HL-60/S4 (cell line): ENCODE measurements around the gene SCUBE2.
"Not testable (repeated sequence)": the region's sequence is repeated elsewhere in the genome, so short reads cannot be mapped to it uniquely, and the experiment has no call there.

Experiments
- in situ Hi-C: fragments of 300-500 bp; cut with MboI; formaldehyde crosslinking; loops from 2 replicates; pipeline ENCODE4 v1.14.3; 2022; ENCODE audit warnings: low sequenced_read_pairs

The SCUBE2 gene

GRCh38 chr11:9014826-9015225 lies 76.6 kb downstream of the SCUBE2 start:
- in situ Hi-C loops = no loop called here

GRCh38 chr11:9013373-9013772 lies 78.0 kb downstream of the SCUBE2 start:
- in situ Hi-C loops = no loop called here

GRCh38 chr11:9009538-9009937 lies 81.9 kb downstream of the SCUBE2 start:
- in situ Hi-C loops = not testable (repeated sequence)

- in situ Hi-C loops = no loop called here
These were observed 82.7 kb downstream of the SCUBE2 start for GRCh38 chr11:9008661-9009060.

- in situ Hi-C loops = no loop called here
These were observed 83.3 kb downstream of the SCUBE2 start for GRCh38 chr11:9008011-9008550.

- in situ Hi-C loops = no loop called here
These were observed 86.3 kb downstream of the SCUBE2 start for GRCh38 chr11:9005087-9005486.

GRCh38 chr11:9004183-9004926 lies 87.0 kb downstream of the SCUBE2 start:
- in situ Hi-C loops = no loop called here

- in situ Hi-C loops = no loop called here
These were observed 87.7 kb downstream of the SCUBE2 start, which contains the start of gene NRIP3 for GRCh38 chr11:9003573-9004182. Gene NRIP3, minus strand, starts transcription at chr11:9004001. Its CDS starts 66 bp downstream, at chr11:9003935.

- in situ Hi-C loops = no loop called here
These were observed 88.4 kb downstream of the SCUBE2 start for GRCh38 chr11:9002920-9003572.

- in situ Hi-C loops = no loop called here
These were observed 89.7 kb downstream of the SCUBE2 start for GRCh38 chr11:9001736-9002135.

GRCh38 chr11:8998017-8998416 lies 93.4 kb downstream of the SCUBE2 start:
- in situ Hi-C loops = no loop called here

GRCh38 chr11:8997451-8997850 lies 93.9 kb downstream of the SCUBE2 start:
- in situ Hi-C loops = no loop called here

GRCh38 chr11:8989453-8989852 lies 101.9 kb downstream of the SCUBE2 start:
- in situ Hi-C loops = no loop called here

- in situ Hi-C loops = no loop called here
These were observed 102.8 kb downstream of the SCUBE2 start for GRCh38 chr11:8988329-8989234.

- in situ Hi-C loops = no loop called here
These were observed 104.0 kb downstream of the SCUBE2 start for GRCh38 chr11:8987446-8987845.

- in situ Hi-C loops = not testable (repeated sequence)
These were observed 104.6 kb downstream of the SCUBE2 start for GRCh38 chr11:8986772-8987171.

- in situ Hi-C loops = no loop called here
These were observed 105.9 kb downstream of the SCUBE2 start for GRCh38 chr11:8985462-8985861.

- in situ Hi-C loops = no loop called here
These were observed 107.8 kb downstream of the SCUBE2 start for GRCh38 chr11:8983552-8983951.

- in situ Hi-C loops = no loop called here
These were observed 110.9 kb downstream of the SCUBE2 start for GRCh38 chr11:8980485-8980884.

- in situ Hi-C loops = not testable (repeated sequence)
These were observed 112.0 kb downstream of the SCUBE2 start for GRCh38 chr11:8979365-8979764.

GRCh38 chr11:8973121-8973520 lies 118.3 kb downstream of the SCUBE2 start:
- in situ Hi-C loops = no loop called here
